Measurements from ENCODE around the gene PRR3. TPM values are rescaled to one million over a fixed set of nuclear protein-coding genes. Genes with fewer than 3 reads are reported as not detected.
A peak's percentile ranks its signal among the peaks of the same experiment; 100 is the strongest.

Gene PRR3
- total RNA-seq, 1 experiment from 2014 or later: 21.2 TPM

- DNase-seq (ENCODE audit: low read depth): no peak
Observed at GRCh38 chr6:30533460-30534294, 23.4 kb upstream of the PRR3 start.

DNA sequence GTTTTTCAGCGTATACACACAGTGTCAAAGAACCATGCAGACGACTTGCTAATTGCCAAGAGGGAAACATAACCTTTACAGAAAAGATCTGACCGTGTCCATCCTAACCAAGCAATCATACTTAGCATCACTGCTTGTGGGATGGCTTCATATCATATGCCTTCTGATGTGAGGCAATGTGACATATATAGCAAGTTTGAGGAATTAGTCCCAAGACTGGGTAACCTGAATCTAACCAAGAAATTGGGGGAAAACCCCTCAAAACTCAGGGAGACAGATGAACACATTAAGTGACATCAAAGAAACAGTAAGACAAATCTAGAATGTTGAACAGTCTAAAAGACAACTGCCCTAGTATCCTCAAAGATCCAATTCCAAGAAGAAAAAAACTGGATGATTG lies 19.2 kb upstream of the PRR3 start:
- no peak for DNase-seq (ENCODE audit: low read depth)

GRCh38 chr6:30541515-30542403 lies 15.3 kb upstream of the PRR3 start:
- peak; percentile 83 for DNase-seq (ENCODE audit: low read depth)

GRCh38 chr6:30542404-30542725 lies 14.7 kb upstream of the PRR3 start:
- DNase-seq (ENCODE audit: low read depth): no peak

DNA sequence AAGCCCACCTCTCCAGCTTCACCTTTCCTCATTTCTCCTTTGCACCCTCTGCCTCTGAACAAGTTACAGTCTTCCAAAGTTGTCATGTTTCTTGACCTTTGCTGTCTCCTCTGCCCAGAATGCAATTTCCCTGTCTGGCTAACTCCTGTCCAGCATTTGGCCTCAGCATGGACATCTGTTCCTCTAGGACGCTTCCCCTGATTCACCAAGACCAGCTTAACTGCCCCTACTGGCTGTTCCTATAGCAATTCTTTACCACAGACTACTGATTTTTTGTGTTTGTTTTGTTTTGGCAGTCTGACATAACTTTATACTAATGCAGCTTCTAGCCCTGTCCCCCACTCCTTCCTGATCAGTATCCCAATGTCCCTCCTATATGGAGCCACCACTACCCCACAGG lies 14.2 kb upstream of the PRR3 start:
- no peak for DNase-seq (ENCODE audit: low read depth)

GRCh38 chr6:30543821-30544220 lies 13.3 kb upstream of the PRR3 start:
- no peak for DNase-seq (ENCODE audit: low read depth)

- peak; percentile 84 for DNase-seq (ENCODE audit: low read depth)
Observed at GRCh38 chr6:30544666-30545272, 12.3 kb upstream of the PRR3 start.

DNA sequence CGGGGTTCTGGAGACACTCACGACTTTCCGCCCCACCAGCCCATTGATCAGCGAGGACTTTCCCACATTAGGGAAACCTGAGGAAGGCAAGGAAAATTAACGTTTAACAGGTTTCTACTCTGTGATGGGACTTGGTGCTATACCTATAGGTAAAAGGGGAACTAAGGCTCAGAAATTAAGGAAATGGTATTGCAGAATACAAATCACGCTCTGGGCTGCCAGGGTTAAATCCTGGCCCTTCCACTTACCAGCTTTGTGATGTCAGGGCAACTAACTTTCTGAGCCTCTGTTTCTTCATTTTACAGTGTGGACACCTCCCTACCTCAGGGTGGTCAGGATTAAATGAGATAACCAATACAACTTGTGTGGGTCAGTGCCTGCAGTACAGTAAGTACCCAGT lies 9.6 kb upstream of the PRR3 start:
- DNase-seq (ENCODE audit: low read depth): no peak

- DNase-seq (ENCODE audit: low read depth): peak; percentile 77
Observed at GRCh38 chr6:30548375-30548774, 8.7 kb upstream of the PRR3 start.

GRCh38 chr6:30554404-30554803 lies 2.7 kb upstream of the PRR3 start:
- DNase-seq (ENCODE audit: low read depth): no peak

DNA sequence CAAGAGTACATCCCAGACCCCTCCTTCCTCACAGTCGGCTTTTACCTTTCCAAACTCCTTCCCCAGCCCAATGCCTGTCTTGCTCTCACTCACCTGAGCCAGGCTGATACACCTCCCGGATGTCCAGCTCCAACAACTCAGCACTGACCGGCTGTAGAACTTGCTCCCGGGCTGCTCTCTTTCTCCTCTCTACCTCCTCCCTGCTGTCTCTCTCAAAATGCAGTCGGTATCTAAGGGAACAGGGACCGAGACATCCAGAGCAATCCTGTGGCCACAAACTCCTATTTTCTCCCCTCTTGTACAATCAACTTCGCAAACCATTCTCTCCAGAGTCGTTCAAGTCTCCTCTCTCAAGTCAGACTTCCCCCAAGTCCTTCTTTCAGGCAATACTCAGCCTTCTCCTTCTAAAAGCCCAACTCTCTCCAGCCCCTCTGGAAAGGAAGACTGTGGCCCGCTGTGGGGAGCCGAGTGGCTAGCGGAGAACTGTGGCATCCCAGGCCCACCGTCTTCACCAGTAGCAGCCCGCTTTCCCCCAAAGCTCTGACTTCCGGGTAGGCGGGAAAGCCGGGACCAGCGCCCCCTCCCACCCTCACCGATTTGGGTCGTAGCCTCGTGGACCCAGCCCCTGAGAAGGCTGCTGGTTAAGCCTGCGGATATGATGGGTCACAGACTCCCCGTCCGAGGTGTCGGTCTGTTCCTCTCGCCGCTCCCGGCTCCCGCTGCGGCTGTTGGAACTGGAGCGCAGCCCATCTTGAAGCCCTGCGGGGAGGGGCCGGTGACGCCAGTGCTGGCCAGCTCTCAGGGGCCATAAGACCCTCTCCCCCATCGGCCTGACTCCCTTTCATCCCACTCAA lies 1.9 kb upstream of the PRR3 start:
- DNase-seq (ENCODE audit: low read depth): peak; percentile 52

GRCh38 chr6:30555816-30556065 lies 1.4 kb upstream of the PRR3 start:
- no peak for DNase-seq (ENCODE audit: low read depth)

GRCh38 chr6:30556066-30556905 lies 809 bp upstream of the PRR3 start, which contains the start of gene GNL1:
GNL1 (minus strand) TSS chr6:30556489; CDS start chr6:30556203, 286 bp downstream.
- peak; percentile 93 for DNase-seq (ENCODE audit: low read depth)

- no peak for DNase-seq (ENCODE audit: low read depth)
Observed at GRCh38 chr6:30557683-30557981, 537 bp downstream of the PRR3 start.

- DNase-seq (ENCODE audit: low read depth): no peak
Observed at GRCh38 chr6:30560930-30561329, 3.8 kb downstream of the PRR3 start.

GRCh38 chr6:30562470-30563425 lies 5.7 kb downstream of the PRR3 start:
- DNase-seq (ENCODE audit: low read depth): no peak

- DNase-seq (ENCODE audit: low read depth): no peak
Observed at GRCh38 chr6:30564114-30564513, 7.0 kb downstream of the PRR3 start.

DNA sequence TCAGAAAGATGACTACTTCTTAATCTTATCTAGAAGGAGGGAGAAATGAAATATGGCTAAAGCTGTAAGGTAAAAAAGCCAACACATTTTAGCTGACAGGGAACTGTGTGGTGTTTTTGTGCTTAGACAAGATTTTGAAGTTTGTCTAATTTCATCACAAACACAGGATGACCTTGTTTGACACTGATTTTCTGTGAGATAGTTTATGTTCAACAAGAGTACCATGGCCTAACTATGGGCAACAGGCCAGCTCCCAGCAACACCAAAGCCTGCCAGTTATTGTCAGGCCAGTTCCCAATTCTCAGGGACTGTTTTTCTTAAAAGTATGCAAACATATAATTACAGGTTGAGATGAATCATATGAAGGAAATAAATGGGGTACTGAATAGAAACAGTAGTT lies 8.7 kb downstream of the PRR3 start:
- DNase-seq (ENCODE audit: low read depth): peak; percentile 43

DNA sequence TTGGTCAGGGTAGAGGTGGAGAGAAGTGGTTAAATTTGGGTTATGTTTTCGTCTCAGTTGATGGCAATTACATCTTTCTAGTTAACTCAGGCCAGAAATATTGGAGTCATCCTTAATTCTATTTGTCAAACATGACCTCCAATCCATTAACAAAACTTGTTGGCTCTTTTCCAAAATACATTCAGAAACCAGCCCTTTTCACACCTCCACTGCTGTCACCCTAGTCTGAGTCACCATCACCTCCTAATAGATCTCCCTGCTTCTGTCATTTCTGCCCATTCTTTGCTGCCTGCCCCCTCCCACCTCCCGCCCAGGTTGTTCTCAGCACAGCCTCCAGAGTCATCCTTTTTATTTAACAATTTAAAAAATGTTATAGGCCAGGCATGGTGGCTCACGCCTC lies 11.2 kb downstream of the PRR3 start:
- no peak for DNase-seq (ENCODE audit: low read depth)

- no peak for DNase-seq (ENCODE audit: low read depth)
Observed at GRCh38 chr6:30570263-30570662, 13.2 kb downstream of the PRR3 start.

Measured in M059J (cell line).